SK-N-SH treated with all-trans-retinoic acid at 6 μM for 48 hours (cell line): Measurements from ENCODE around the gene TRIB2.

ENCODE experiments used
- ATAC-seq: fragments of 200-7000 bp; cut with Tn5 transposase; 3 replicates; pipeline ENCODE4 v1.9.1; 2020; ENCODE audit warnings: mild to moderate bottlenecking, moderate library complexity
- ARNTL ChIP-seq: fragments of 450-650 bp; formaldehyde crosslinking; IDR thresholded peaks from 2 replicates; pipeline ENCODE4 v1.5.0; 2020; ENCODE audit warnings: low read depth, mild to moderate bottlenecking, moderate library complexity, borderline replicate concordance
- BACH2 ChIP-seq: fragments of 250-450 bp; sonication (Bioruptor Pico); IDR thresholded peaks from 2 replicates; pipeline ENCODE4 v1.9.0; 2021; ENCODE audit warnings: mild to moderate bottlenecking, borderline replicate concordance
- CSDC2 ChIP-seq: fragments of 250-450 bp; sonication (Bioruptor Pico); IDR thresholded peaks from 2 replicates; pipeline ENCODE4 v1.5.0; 2020; ENCODE audit warnings: mild to moderate bottlenecking, moderate library complexity
- CSRNP3 ChIP-seq: fragments of 250-450 bp; sonication (Bioruptor Pico); IDR thresholded peaks from 2 replicates; pipeline ENCODE4 v1.5.1; 2021; ENCODE audit warnings: mild to moderate bottlenecking, moderate library complexity
- ESRRG ChIP-seq: fragments of 250-450 bp; sonication (Bioruptor Pico); IDR thresholded peaks from 2 replicates; pipeline ENCODE4 v1.6.1; 2021; ENCODE audit warnings: mild to moderate bottlenecking
- GLIS3 ChIP-seq: fragments of 250-450 bp; sonication (Bioruptor Pico); IDR thresholded peaks from 2 replicates; pipeline ENCODE4 v1.5.0; 2020; ENCODE audit warnings: mild to moderate bottlenecking, moderate library complexity
- ISL1 ChIP-seq: fragments of 250-450 bp; sonication (Bioruptor Pico); IDR thresholded peaks from 2 replicates; pipeline ENCODE4 v2.1.2; 2022; ENCODE audit warnings: mild to moderate bottlenecking, moderate library complexity
- OSR1 ChIP-seq: fragments of 250-450 bp; sonication (Bioruptor Pico); IDR thresholded peaks from 2 replicates; pipeline ENCODE4 v1.8.0; 2022; ENCODE audit warnings: moderate library complexity, mild to moderate bottlenecking, inconsistent platforms
- PATZ1 ChIP-seq: fragments of 250-450 bp; sonication (Bioruptor Pico); IDR thresholded peaks from 2 replicates; pipeline ENCODE4 v1.8.0; 2020; ENCODE audit warnings: mild to moderate bottlenecking, moderate library complexity, borderline replicate concordance
- PPARA ChIP-seq: fragments of 250-450 bp; sonication (Bioruptor Pico); IDR thresholded peaks from 2 replicates; pipeline ENCODE4 v1.5.0; 2020; ENCODE audit warnings: mild to moderate bottlenecking, borderline replicate concordance
- RARB ChIP-seq: fragments of 250-450 bp; sonication (Bioruptor Pico); IDR thresholded peaks from 2 replicates; pipeline ENCODE4 v1.8.0; 2021; ENCODE audit warnings: mild to moderate bottlenecking, moderate library complexity
- SNAI2 ChIP-seq: fragments of 250-450 bp; sonication (Bioruptor Pico); IDR thresholded peaks from 2 replicates; pipeline ENCODE4 v1.5.0; 2020; ENCODE audit warnings: mild to moderate bottlenecking, moderate library complexity
- TCF4 ChIP-seq: fragments of 250-450 bp; sonication (Bioruptor Pico); IDR thresholded peaks from 2 replicates; pipeline ENCODE4 v1.8.0; 2021; ENCODE audit warnings: mild to moderate bottlenecking, moderate library complexity, borderline replicate concordance
- TOX ChIP-seq: fragments of 250-450 bp; sonication (Bioruptor Pico); IDR thresholded peaks from 2 replicates; pipeline ENCODE4 v1.8.0; 2021; ENCODE audit warnings: mild to moderate bottlenecking, moderate library complexity, borderline replicate concordance
- TSHZ2 ChIP-seq: fragments of 250-450 bp; sonication (Bioruptor Pico); IDR thresholded peaks from 2 replicates; pipeline ENCODE4 v1.5.0; 2020; ENCODE audit warnings: mild to moderate bottlenecking, moderate library complexity
- ZC3H10 ChIP-seq: fragments of 250-450 bp; sonication (Bioruptor Pico); IDR thresholded peaks from 2 replicates; pipeline ENCODE4 v1.5.1; 2021; ENCODE audit warnings: mild to moderate bottlenecking, moderate library complexity
- ZFP3 ChIP-seq: fragments of 250-450 bp; sonication (Bioruptor Pico); IDR thresholded peaks from 2 replicates; pipeline ENCODE4 v1.5.0; 2020; ENCODE audit warnings: mild to moderate bottlenecking, moderate library complexity
- ZFP30 ChIP-seq: fragments of 450-650 bp; formaldehyde crosslinking; IDR thresholded peaks from 2 replicates; pipeline ENCODE4 v1.5.0; 2022; ENCODE audit warnings: mild to moderate bottlenecking, moderate library complexity
- ZNF565 ChIP-seq: fragments of 450-650 bp; formaldehyde crosslinking; conservative IDR thresholded peaks from 2 replicates; pipeline ENCODE4 v1.5.0; 2020; ENCODE audit warnings: low read depth, mild to moderate bottlenecking, moderate library complexity
- ZNF8 ChIP-seq: fragments of 450-650 bp; formaldehyde crosslinking; IDR thresholded peaks from 2 replicates; pipeline ENCODE4 v1.5.0; 2020; ENCODE audit warnings: mild to moderate bottlenecking, moderate library complexity
- TF ChIP-seq, protein P1 (sequence below): fragments of 250-450 bp; sonication (Bioruptor Pico); IDR thresholded peaks from 2 replicates; pipeline ENCODE4 v1.5.1; 2020; ENCODE audit warnings: low read depth, mild to moderate bottlenecking, moderate library complexity
- TF ChIP-seq, protein P2 (sequence below): fragments of 250-450 bp; sonication (Bioruptor Pico); IDR thresholded peaks from 2 replicates; pipeline ENCODE4 v1.8.0; 2021; ENCODE audit warnings: low read depth, mild to moderate bottlenecking, moderate library complexity, borderline replicate concordance

The TRIB2 gene

GRCh38 chr2:12754643-12755042 is 37.9 kb downstream of the TRIB2 start:
- no peak for ATAC-seq
- TF ChIP-seq ARNTL, result no peak

DNA sequence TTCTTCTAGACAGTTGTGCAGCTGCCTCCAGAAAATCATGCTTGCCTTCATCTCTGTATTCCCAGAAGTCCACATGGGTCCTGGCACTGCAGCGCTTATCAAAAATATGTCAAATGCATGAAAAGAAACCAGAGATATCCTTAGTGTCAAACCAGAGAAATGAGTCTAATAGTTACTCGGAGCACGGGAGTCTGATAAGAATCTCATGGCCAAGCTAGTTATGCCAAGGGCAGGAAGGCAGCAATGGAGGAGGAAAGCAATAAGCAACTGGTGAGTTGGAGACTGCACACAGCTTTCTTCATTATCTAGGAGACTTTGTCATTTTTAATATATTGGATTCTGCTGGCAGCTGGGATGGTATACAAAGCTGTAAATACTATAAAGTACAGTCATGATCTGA is 38.6 kb downstream of the TRIB2 start:
- ATAC-seq, result peak; percentile 74

GRCh38 chr2:12759248-12759647 is 42.5 kb downstream of the TRIB2 start:
- TF ChIP-seq ZFP3 (CRISPR knock-in tag), result no peak
- no peak for TF ChIP-seq GLIS3 (CRISPR knock-in tag)
- TF ChIP-seq ZFP30 (CRISPR knock-in tag), result no peak
- no peak for TF ChIP-seq PATZ1 (CRISPR knock-in tag)
- TF ChIP-seq, protein P1, sequence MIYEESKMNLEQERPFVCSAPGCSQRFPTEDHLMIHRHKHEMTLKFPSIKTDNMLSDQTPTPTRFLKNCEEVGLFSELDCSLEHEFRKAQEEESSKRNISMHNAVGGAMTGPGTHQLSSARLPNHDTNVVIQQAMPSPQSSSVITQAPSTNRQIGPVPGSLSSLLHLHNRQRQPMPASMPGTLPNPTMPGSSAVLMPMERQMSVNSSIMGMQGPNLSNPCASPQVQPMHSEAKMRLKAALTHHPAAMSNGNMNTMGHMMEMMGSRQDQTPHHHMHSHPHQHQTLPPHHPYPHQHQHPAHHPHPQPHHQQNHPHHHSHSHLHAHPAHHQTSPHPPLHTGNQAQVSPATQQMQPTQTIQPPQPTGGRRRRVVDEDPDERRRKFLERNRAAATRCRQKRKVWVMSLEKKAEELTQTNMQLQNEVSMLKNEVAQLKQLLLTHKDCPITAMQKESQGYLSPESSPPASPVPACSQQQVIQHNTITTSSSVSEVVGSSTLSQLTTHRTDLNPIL (CRISPR knock-in tag), result no peak
- no peak for TF ChIP-seq TOX (CRISPR knock-in tag)
- no peak for TF ChIP-seq SNAI2 (CRISPR knock-in tag)
- no peak for TF ChIP-seq OSR1 (CRISPR knock-in tag)
- TF ChIP-seq BACH2, result no peak
- TF ChIP-seq ZNF565 (CRISPR knock-in tag), result no peak
- TF ChIP-seq ARNTL, result no peak
- no peak for TF ChIP-seq CSDC2 (CRISPR knock-in tag)
- ATAC-seq, result peak; percentile 66

More for the DNA sequence above, 38.6 kb downstream of the TRIB2 start:
- TF ChIP-seq ISL1 (CRISPR knock-in tag) (0 out of 2 replicates have a peak, but pooled peaks have one; percentile 22), TSHZ2 (0 out of 2 replicates have a peak, but pooled peaks have one; percentile 15), PPARA (no peak)

GRCh38 chr2:12761104-12761503 is 44.4 kb downstream of the TRIB2 start:
- no peak for ATAC-seq
- TF ChIP-seq TCF4 (CRISPR knock-in tag) (no peak), CSDC2 (CRISPR knock-in tag) (no peak), OSR1 (CRISPR knock-in tag) (no peak), TSHZ2 (no peak), GLIS3 (CRISPR knock-in tag) (no peak), RARB (CRISPR knock-in tag) (no peak), ZFP3 (CRISPR knock-in tag) (no peak), ISL1 (CRISPR knock-in tag) (no peak), ESRRG (CRISPR knock-in tag) (no peak), SNAI2 (CRISPR knock-in tag) (no peak), CSRNP3 (CRISPR knock-in tag) (no peak), ZC3H10 (CRISPR knock-in tag) (no peak), PATZ1 (CRISPR knock-in tag) (no peak), ZFP30 (CRISPR knock-in tag) (no peak), ZNF8 (CRISPR knock-in tag) (no peak), ZNF565 (CRISPR knock-in tag) (no peak), ARNTL (no peak)
- TF ChIP-seq, protein P2, sequence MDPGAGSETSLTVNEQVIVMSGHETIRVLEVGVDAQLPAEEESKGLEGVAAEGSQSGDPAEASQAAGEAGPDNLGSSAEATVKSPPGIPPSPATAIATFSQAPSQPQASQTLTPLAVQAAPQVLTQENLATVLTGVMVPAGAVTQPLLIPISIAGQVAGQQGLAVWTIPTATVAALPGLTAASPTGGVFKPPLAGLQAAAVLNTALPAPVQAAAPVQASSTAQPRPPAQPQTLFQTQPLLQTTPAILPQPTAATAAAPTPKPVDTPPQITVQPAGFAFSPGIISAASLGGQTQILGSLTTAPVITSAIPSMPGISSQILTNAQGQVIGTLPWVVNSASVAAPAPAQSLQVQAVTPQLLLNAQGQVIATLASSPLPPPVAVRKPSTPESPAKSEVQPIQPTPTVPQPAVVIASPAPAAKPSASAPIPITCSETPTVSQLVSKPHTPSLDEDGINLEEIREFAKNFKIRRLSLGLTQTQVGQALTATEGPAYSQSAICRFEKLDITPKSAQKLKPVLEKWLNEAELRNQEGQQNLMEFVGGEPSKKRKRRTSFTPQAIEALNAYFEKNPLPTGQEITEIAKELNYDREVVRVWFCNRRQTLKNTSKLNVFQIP (CRISPR knock-in tag), result no peak
